GM19468 (cell line): Measurements from ENCODE around the gene RARA.

Experiments
- ATAC-seq: cut with Tn5 transposase; IDR thresholded peaks from one replicate; pipeline ENCODE4 v1.9.1; 2021; ENCODE audit warnings: mild to moderate bottlenecking, moderate library complexity, moderate number of reproducible peaks; ENCODE audit not compliant: unreplicated experiment; ENCODE audit errors: extremely low read depth

The RARA gene

GRCh38 chr17:40341808-40342503 lies 33.0 kb downstream of the RARA start:
- no peak for ATAC-seq

DNA sequence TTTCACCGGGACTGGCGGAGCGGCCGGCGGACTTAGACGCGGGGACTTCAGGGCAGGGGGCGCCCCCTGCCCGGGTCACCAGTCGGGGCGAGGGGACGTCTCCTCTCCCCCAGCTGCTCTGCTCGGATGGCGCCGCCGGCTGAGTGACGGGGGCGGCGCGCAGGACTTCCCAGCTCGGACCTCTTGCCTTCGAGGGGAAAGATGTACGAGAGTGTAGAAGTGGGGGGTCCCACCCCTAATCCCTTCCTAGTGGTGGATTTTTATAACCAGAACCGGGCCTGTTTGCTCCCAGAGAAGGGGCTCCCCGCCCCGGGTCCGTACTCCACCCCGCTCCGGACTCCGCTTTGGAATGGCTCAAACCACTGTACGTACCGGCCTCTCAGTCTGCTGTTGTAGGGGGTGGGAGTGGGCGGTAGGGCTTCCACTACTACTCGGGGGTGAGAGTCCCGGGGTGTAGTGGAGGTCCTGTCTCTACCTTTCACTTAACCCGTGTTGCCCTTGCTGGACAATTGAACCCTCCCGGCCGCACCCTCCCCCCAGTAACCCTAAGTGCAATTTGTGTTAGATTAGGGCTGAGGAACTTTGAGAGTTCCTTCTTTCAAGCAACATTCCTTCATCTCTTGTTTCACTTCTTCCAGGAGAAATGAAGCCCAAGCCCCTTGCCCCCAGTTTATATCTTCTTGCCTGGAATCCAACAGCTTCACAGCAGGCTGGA lies 33.7 kb downstream of the RARA start:
- ATAC-seq, result no peak

DNA sequence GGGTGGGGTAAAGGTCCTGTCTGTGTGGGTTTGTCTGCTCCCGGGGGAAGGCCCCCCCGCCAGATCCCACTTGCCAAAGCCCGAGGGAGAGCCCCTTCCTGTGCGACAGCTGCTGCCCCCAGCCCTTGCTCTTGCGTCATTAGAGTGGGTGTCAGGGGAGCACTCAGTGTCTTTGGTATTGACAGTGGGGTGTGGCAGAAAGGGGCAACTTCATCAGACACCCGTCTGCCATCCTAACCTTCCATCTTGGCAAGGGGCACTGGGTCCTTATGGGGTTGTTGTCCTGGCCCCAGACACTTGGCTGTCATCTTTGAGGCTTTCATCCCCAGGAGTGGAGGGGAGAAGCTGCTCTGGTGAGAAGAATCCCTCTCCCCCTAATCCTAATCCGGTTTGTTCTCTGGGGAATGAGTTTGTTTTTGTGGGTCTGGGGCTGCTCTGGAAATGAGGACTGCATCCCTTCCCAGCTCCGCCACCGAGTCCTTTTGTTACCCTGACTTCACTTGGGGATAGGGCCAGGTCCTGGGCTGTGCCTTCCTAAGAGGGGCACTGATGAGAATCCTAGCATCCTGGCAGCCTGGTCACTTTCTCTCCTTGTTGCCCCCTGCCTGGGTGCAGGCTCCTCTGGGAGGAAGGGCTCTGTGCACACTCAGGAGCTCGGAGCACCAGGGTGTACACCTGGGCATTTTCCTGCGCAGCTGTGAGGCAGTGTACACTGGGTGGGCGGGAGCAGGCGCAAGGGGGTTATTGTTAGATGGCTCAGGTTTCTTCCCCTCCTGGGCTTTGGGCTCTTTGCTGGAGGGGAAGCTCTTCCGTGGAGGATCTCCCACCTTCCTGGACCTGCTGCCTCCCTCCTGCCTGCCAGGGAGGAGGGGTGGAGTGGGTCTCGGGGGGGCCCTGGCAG lies 34.5 kb downstream of the RARA start:
- ATAC-seq, result no peak

GRCh38 chr17:40344421-40345160 lies 35.6 kb downstream of the RARA start:
- no peak for ATAC-seq

- ATAC-seq, result no peak
Measured at GRCh38 chr17:40345161-40345993, 36.4 kb downstream of the RARA start.

- ATAC-seq, result no peak
Measured at GRCh38 chr17:40345994-40346764, 37.2 kb downstream of the RARA start.

DNA sequence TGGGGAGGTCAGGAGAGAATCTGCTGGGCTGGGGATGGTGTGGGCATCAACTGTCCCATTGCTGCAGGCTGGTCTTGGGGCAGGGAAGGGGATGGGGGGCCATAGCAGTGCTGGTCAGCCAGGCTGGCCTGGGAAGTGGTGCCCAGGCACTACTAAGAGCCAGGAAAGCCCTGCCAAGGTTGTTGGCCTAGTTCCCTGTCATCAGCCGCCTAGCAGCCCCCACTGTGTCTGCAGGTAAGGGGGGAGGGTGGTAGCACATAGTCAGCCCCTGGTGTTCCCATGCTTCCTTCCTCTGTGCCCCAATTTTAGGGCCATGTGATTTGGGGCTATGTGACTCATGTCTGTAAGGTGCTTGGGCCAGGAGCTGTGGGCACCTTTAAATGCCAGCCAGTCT lies 37.8 kb downstream of the RARA start:
- no peak for ATAC-seq

DNA sequence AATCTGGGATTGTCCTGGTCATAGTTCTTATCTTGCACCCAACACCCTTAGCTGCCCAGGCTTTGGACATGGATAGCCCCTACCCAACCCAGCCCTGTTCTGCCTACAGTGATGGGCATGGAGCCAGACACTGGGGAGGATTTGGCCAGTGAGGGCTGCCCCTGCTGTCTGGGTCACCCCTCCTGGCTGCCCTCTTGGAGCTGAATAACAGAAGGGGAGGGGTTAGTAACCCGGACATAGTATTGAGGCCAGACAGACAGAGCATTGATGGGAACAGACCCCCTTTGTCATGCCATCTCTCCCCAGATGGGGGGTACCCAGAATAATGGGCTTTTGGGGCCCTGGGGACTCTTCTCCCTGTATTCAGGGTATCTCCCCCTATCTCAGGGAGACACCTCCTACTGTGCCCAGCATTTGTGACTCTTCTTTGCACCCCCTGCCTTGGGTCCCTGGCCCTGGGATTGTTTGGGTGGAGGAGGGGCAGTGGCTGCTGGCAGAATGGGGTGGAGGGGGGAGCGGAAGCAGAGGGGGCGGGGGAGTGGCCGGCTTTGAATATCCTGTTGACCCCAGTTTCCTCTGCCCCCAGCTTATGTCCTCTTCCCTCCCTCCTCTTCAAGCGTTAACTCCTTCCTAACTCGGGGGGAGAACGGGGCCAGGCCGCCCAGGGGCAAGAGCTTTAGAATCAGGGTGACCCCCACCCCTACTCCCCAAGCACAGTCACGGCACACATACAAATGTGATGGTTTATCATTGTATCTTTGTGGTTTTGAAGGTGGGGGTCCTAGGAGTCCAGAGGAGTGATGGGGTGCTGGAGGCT lies 38.5 kb downstream of the RARA start:
- no peak for ATAC-seq

DNA sequence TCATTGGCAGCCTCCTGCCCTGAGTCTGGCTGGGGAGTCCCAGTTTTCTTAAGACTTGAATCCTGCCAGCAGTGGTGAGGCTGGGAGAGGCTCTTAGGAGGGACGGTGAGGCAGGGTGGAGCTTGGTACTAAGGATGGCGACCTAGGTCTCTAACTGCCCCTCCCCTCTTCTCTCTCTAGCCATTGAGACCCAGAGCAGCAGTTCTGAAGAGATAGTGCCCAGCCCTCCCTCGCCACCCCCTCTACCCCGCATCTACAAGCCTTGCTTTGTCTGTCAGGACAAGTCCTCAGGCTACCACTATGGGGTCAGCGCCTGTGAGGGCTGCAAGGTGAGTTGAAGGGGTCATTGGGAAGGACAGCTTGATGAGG lies 39.1 kb downstream of the RARA start:
- ATAC-seq, result no peak

DNA sequence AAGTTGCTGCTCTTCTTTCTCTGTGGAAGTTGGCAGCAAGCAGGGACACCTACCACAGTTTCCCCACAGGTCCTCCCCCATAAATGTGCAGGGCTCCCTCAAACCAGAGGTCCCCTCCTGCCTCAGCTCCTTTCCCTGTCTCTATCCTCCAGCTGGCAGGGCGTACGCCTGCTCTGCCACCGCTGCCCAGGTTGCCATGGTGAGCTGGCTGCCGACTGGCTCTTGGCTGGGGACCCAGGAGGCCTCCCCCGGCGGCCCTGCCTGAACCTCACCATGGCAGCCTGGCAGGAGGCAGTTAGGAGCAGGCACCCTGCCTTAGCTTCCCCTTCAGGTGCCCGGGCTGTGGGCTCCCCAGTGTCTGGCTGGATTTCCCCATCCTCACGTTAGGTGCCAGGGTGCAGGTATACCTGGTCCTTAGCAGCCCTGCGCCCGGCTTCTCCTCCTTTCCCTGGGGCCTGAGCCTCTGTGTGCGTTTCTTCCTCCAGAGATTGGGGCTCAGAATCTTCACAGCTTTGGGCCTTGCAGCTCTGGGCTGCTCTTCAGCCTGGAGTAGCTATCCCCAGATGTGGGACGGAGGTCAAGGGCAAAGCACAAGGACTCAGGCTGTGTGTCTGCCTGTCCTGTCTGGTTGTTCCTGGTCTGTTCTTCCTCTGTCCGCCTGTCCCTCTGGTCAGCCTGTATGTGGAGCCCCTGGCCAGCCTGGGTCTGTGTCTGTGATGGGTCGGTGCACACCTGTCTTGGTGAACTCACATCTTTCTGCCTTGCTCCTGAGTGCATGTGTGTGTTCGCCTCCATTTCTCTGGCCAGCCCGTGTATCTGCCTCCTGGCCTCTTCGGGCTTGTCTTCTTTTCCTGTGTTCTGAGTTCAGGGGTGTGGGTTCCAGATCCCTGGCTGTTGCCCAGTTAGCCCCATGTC lies 39.8 kb downstream of the RARA start:
- ATAC-seq, result no peak

DNA sequence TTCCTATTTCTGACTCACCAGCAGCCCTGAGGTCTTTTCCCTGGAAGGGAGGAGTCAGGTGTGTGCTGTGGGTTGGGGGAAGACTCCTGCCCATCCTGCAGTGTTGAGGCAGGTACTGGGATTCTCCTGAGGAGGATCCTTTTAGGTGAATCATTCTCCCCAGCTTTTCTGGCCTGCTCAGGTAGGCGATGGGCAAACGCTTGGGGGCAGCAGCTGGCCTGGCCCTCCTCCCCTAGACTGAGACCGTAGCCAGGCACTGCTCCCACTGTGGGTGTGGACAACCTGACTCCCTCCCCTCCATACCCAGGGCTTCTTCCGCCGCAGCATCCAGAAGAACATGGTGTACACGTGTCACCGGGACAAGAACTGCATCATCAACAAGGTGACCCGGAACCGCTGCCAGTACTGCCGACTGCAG lies 40.5 kb downstream of the RARA start:
- no peak for ATAC-seq

GRCh38 chr17:40349895-40350688 lies 41.1 kb downstream of the RARA start:
- ATAC-seq, result no peak

DNA sequence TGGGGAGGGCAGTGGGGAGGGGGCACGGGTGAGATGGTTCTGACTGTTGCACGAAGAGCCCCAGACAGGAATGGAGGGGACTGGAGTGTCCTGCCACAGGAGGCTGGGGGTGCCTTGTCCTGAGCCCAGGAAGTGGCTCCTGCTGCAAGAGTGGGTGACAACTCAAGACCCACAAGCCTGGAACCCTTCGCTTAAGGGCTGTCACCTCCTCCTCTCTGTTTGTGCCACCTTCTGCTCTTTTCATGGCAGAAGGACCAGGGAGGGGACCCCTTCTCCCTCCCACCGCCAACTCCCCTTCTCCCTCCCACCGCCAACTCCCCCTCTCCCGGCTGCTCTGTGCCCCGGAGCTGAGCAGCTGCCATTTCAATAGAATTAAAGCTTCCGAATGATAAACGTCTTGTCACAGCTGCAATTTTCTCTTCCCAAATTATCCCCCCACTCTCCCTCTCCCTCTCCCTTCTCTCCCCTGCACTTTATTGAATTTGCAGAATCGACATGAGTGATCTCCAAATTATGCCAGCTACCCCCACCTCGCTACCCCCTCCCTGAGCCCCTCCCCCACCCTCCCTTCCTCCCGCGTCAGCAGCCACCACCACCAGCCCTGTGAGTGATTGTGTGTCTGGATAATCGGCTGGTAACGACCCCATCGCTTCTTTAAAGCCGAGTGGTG lies 41.8 kb downstream of the RARA start:
- no peak for ATAC-seq

- ATAC-seq, result no peak
Measured at GRCh38 chr17:40351359-40352236, 42.6 kb downstream of the RARA start.
